Measurements from ENCODE around the gene COX4I2. TPM values are rescaled to one million over a fixed set of nuclear protein-coding genes. Genes with fewer than 3 reads are reported as not detected.

The COX4I2 gene
- polyA plus RNA-seq, 3 donors, result not detected

DNA sequence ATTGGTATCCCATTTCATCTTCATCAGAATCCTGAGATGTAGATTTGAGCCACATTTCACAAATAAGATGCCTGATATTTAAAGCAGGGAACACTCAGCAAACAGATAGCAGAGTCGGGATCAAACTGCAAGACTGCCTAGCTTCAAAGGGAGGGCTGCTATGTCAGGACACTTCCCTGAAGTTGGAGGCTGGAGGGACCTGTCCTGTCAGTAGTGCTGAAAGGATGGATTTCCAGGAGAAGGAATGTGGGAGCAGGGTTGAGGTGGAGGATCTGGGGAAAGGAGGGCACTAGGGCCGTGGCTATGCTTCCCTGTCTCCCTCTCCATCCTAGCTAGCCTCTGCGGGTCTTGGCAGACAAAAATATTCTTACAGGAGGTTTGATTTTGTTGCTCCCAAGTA, 32.2 kb downstream of the COX4I2 start:
- intact Hi-C loops (cut with micrococcal nuclease), result no loop called here
- Mint-ChIP-seq H3K27ac (peak overlapping the region in 3 of 7 donors; percentile 27 to 66 (median 47)), H3K4me3 (no peak overlapping the region), H3K4me1 (peaks cover 35% of the 10 kb centered on the region), H3K27me3 (ENCODE audit: low read depth in 3 of 3) (peaks cover 0 to 5% (median 3%) of the 10 kb centered on the region in 3 donors), H3K9me3 (no peaks in the 10 kb centered on the region), H3K36me3 (peaks cover 36 to 42% of the 10 kb centered on the region in 2 donors)
- H3K79me2 ChIP-seq (ENCODE audit: insufficient read depth, low read length), result peaks cover 22% of the 10 kb centered on the region
- H3K4me3 ChIP-seq (replicated peaks in 1 of 3; ENCODE audit: low read depth in 2 of 3, low read length in 3 of 3), result no peak overlapping the region
- no peak for DNase-seq
- TF ChIP-seq, protein P1, sequence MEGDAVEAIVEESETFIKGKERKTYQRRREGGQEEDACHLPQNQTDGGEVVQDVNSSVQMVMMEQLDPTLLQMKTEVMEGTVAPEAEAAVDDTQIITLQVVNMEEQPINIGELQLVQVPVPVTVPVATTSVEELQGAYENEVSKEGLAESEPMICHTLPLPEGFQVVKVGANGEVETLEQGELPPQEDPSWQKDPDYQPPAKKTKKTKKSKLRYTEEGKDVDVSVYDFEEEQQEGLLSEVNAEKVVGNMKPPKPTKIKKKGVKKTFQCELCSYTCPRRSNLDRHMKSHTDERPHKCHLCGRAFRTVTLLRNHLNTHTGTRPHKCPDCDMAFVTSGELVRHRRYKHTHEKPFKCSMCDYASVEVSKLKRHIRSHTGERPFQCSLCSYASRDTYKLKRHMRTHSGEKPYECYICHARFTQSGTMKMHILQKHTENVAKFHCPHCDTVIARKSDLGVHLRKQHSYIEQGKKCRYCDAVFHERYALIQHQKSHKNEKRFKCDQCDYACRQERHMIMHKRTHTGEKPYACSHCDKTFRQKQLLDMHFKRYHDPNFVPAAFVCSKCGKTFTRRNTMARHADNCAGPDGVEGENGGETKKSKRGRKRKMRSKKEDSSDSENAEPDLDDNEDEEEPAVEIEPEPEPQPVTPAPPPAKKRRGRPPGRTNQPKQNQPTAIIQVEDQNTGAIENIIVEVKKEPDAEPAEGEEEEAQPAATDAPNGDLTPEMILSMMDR (IDR thresholded peaks at IDR 0.05), result no peak
- WGBS (ENCODE audit: insufficient coverage), result 100% methylated on average over 1 of the region's 3 CpGs
- peaks cover 13% of the 10 kb centered on the region for H4K20me1 ChIP-seq (ENCODE audit: insufficient read depth, low read length)
- H3K9ac ChIP-seq (ENCODE audit: insufficient read depth, low read length, poor library complexity, severe bottlenecking), result no peak overlapping the region
- H3K4me1 ChIP-seq (ENCODE audit: control insufficient read depth in 1 of 2, insufficient read depth in 2 of 2, low read length in 2 of 2), result peaks cover 19 to 34% of the 10 kb centered on the region in 2 donors
- no peak overlapping the region for H3K4me2 ChIP-seq (replicated peaks; ENCODE audit: extremely low read depth, low read length, poor library complexity, severe bottlenecking)
- no peaks in the 10 kb centered on the region for H3K27me3 ChIP-seq (ENCODE audit: control insufficient read depth in 2 of 2, insufficient read depth in 2 of 2, low read length in 2 of 2)
- H3K27ac ChIP-seq (ENCODE audit: low read depth in 1 of 2, low read length in 2 of 2), result no peak overlapping the region
- H3K36me3 ChIP-seq (replicated peaks in 1 of 2; ENCODE audit: control insufficient read depth in 1 of 2, insufficient read depth in 2 of 2, low read length in 2 of 2), result peaks cover 18 to 33% of the 10 kb centered on the region in 2 donors
- no peaks in the 10 kb centered on the region for H3K9me3 ChIP-seq (replicated peaks in 1 of 2; ENCODE audit: control insufficient read depth in 1 of 2, insufficient read depth in 1 of 2, low read length in 2 of 2)
- no peak overlapping the region for H2AFZ ChIP-seq (ENCODE audit: insufficient read depth, low read depth, low read length, poor library complexity, severe bottlenecking)

DNA sequence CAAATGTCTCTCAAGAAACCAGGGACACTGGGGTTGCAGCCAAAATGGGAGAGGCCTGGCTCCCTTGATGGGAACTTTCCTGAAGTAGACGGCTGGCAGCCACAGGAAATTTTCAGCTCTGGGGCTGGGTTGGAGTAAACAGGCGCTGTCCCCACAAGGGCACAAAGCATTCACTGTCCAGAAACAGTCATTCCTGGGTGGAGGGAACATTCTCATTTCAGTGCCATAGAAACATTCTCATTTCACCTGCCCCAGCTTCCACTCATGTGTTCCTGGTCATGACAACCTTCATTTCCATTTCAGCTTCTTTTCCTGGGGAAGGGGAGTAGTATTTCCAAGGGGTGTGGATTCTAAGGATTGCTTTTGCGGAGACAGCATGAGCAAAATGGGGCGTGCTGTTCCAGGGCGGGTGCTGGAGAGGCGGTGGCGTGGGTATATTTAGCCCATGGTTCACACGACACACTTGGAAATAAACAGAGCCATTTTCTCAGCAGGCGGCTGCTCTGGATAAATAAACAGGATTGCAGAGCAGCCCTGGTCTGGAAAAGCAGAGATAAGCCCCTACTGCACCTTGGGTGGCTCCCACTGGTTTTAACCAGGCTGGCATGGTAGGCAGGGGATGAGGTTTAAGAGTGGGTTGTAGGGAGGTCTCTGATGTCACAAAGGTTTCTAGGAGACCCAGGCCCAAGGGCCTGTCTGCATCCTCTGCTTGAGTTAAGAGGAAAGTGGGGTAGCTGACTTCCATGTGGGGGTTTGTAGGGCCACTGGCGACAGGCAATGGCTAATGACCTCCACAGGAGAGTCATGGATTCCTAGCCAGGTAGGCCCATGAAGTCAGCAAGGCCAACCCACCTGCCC, 32.9 kb downstream of the COX4I2 start:
- no peaks in the 10 kb centered on the region for H3K9me3 ChIP-seq (replicated peaks in 1 of 2; ENCODE audit: control insufficient read depth in 1 of 2, insufficient read depth in 1 of 2, low read length in 2 of 2)
- Mint-ChIP-seq H3K36me3 (peaks cover 30 to 35% of the 10 kb centered on the region in 2 donors), H3K4me3 (no peak overlapping the region), H3K27ac (peak overlapping the region in 5 of 7 donors; percentile 21 to 66 (median 41)), H3K9me3 (no peaks in the 10 kb centered on the region), H3K4me1 (peaks cover 42% of the 10 kb centered on the region), H3K27me3 (ENCODE audit: low read depth in 3 of 3) (peaks cover 0 to 8% (median 5%) of the 10 kb centered on the region in 3 donors)
- no peak for DNase-seq
- TF ChIP-seq, protein P1 (IDR thresholded peaks at IDR 0.05), result no peak
- no peaks in the 10 kb centered on the region for H3K27me3 ChIP-seq (ENCODE audit: control insufficient read depth in 2 of 2, insufficient read depth in 2 of 2, low read length in 2 of 2)
- no peak overlapping the region for H3K4me3 ChIP-seq (replicated peaks in 1 of 3; ENCODE audit: low read depth in 2 of 3, low read length in 3 of 3)
- WGBS (ENCODE audit: insufficient coverage), result 97% methylated on average over 10 of the region's 10 CpGs
- H3K36me3 ChIP-seq (replicated peaks in 1 of 2; ENCODE audit: control insufficient read depth in 1 of 2, insufficient read depth in 2 of 2, low read length in 2 of 2), result peaks cover 11 to 26% of the 10 kb centered on the region in 2 donors
- H4K20me1 ChIP-seq (ENCODE audit: insufficient read depth, low read length), result peaks cover 13% of the 10 kb centered on the region
- no peak overlapping the region for H2AFZ ChIP-seq (ENCODE audit: insufficient read depth, low read depth, low read length, poor library complexity, severe bottlenecking)
- no peak overlapping the region for H3K27ac ChIP-seq (ENCODE audit: low read depth in 1 of 2, low read length in 2 of 2)
- peaks cover 26 to 42% of the 10 kb centered on the region in 2 donors for H3K4me1 ChIP-seq (ENCODE audit: control insufficient read depth in 1 of 2, insufficient read depth in 2 of 2, low read length in 2 of 2)
- intact Hi-C loops (cut with micrococcal nuclease), result no loop called here
- H3K9ac ChIP-seq (ENCODE audit: insufficient read depth, low read length, poor library complexity, severe bottlenecking), result no peak overlapping the region
- peaks cover 22% of the 10 kb centered on the region for H3K79me2 ChIP-seq (ENCODE audit: insufficient read depth, low read length)
- no peak overlapping the region for H3K4me2 ChIP-seq (replicated peaks; ENCODE audit: extremely low read depth, low read length, poor library complexity, severe bottlenecking)
